Left lung (tissue), 10 donors: ENCODE measurements around the gene PAQR7. TPM values are rescaled to one million over a fixed set of nuclear protein-coding genes. Genes with fewer than 3 reads are reported as not detected.
A peak's percentile ranks its signal among the peaks of the same experiment; 100 is the strongest.

Experiments used
- ATAC-seq: fragments of 200-7000 bp; cut with Tn5 transposase; one replicate; pipeline ENCODE4 v1.9.1; 2020; ENCODE audit warnings: moderate library complexity
- DNase-seq, 4 donors: peaks; one replicate each; pipeline ENCODE4 v3.0.0-alpha.2; 2013 to 2020
- H3K27ac ChIP-seq, 2 donors: fragments of 200-600 bp; sonication (generic) in 1 of 2; one replicate each; pipeline versions ENCODE4 v1.5.0 to v1.8.0; 2020 to 2021
- H3K27me3 ChIP-seq, 2 donors: fragments of 200-600 bp; sonication (generic) in 1 of 2; one replicate each; pipeline versions ENCODE4 v1.5.0 to v1.8.0; 2020 to 2021
- H3K36me3 ChIP-seq, 2 donors: fragments of 200-600 bp; sonication (generic) in 1 of 2; one replicate each; pipeline versions ENCODE4 v1.5.0 to v1.8.0; 2020 to 2021
- H3K4me1 ChIP-seq, 2 donors: fragments of 200-600 bp; one replicate each; pipeline ENCODE4 v1.8.0; 2021
- H3K4me3 ChIP-seq, 2 donors: fragments of 200-600 bp; sonication (generic) in 1 of 2; one replicate each; pipeline versions ENCODE4 v1.5.0 to v1.8.0; 2020 to 2021; ENCODE audit warnings: mild to moderate bottlenecking in 1 of 2
- H3K9me3 ChIP-seq, 2 donors: fragments of 200-600 bp; sonication (generic) in 1 of 2; one replicate each; pipeline versions ENCODE4 v1.5.0 to v1.8.0; 2020 to 2021
- CTCF ChIP-seq, 2 donors: fragments of 200-600 bp; sonication (generic) in 1 of 2; IDR thresholded peaks; one replicate each; pipeline versions ENCODE4 v1.5.0 to v1.8.0; 2021; ENCODE audit warnings: antibody characterized with exemption in 2 of 2
- intact Hi-C, 2 donors: fragments of 100-400 bp; cut with DNase I; formaldehyde crosslinking; loops; one replicate each; pipeline versions ENCODE4 v1.11.2 to v1.14.2; 2022
- polyA plus RNA-seq, 6 donors: library from polyadenylated mRNA; unstranded; fragments of 120-200 nt; gene quantifications; one replicate each; pipeline ENCODE4 v1.2.1, GENCODE V29; 2013; ENCODE audit not compliant: insufficient read length in 6 of 6
- total RNA-seq, 2 donors: library from RNA; stranded (reverse); fragmentation: NEBNext Ultra II Directional; extraction: Animal tissue kit (Norgen Biotek cat#: 25700); gene quantifications; one replicate each; pipeline ENCODE4 v1.2.1, GENCODE V29; 2021
- donor health status: DM: no; HTN: yes; CAD: no.
- donor health status: DM: no; HTN: no; CAD: no.

The PAQR7 gene
- total and polyA plus RNA-seq, 8 donors = 11.3 to 20.2 (median 17.8) TPM

- Histone ChIP-seq H3K27ac (no peak overlapping the region), H3K36me3 (peaks cover 0 to 55% of the 10 kb centered on the region in 2 donors), H3K9me3 (no peaks in the 10 kb centered on the region), H3K27me3 (no peaks in the 10 kb centered on the region), H3K4me1 (no peaks in the 10 kb centered on the region), H3K4me3 (no peak overlapping the region)
- intact Hi-C loops = no loop called here
- DNase-seq (no peak), ATAC-seq (no peak)
- TF ChIP-seq CTCF (IDR thresholded peaks at IDR 0.05) = no peak
Observed at GRCh38 chr1:25834894-25835293, 40.6 kb downstream of the PAQR7 start.

- ATAC-seq (no peak), DNase-seq (no peak)
- H3K9me3 ChIP-seq = no peaks in the 10 kb centered on the region
- no peak overlapping the region for H3K4me3 ChIP-seq
- no peak overlapping the region for H3K27ac ChIP-seq
- no peaks in the 10 kb centered on the region for H3K27me3 ChIP-seq
- no peaks in the 10 kb centered on the region for H3K4me1 ChIP-seq
- intact Hi-C loops = no loop called here
- H3K36me3 ChIP-seq = peaks cover 0 to 73% of the 10 kb centered on the region in 2 donors
- TF ChIP-seq CTCF (IDR thresholded peaks at IDR 0.05) = no peak
Observed at GRCh38 chr1:25833158-25833557, 42.4 kb downstream of the PAQR7 start.

GRCh38 chr1:25832336-25833037 is 43.0 kb downstream of the PAQR7 start:
- Histone ChIP-seq H3K4me3 (no peak overlapping the region), H3K27me3 (no peaks in the 10 kb centered on the region), H3K9me3 (no peaks in the 10 kb centered on the region), H3K27ac (no peak overlapping the region), H3K36me3 (peaks cover 0 to 79% of the 10 kb centered on the region in 2 donors), H3K4me1 (no peaks in the 10 kb centered on the region)
- TF ChIP-seq CTCF (IDR thresholded peaks at IDR 0.05) = no peak
- DNase-seq (no peak), ATAC-seq (no peak)
- intact Hi-C loops = no loop called here

GRCh38 chr1:25831569-25832196 is 43.8 kb downstream of the PAQR7 start:
- H3K9me3 ChIP-seq = no peaks in the 10 kb centered on the region
- peaks cover 0 to 88% of the 10 kb centered on the region in 2 donors for H3K36me3 ChIP-seq
- H3K27ac ChIP-seq = peak overlapping the region in 1 of 2 donors; percentile 33
- no peak overlapping the region for H3K4me3 ChIP-seq
- H3K4me1 ChIP-seq = no peaks in the 10 kb centered on the region
- DNase-seq = no peak
- intact Hi-C loops = no loop called here
- ATAC-seq = no peak
- TF ChIP-seq CTCF (IDR thresholded peaks at IDR 0.05) = no peak
- no peaks in the 10 kb centered on the region for H3K27me3 ChIP-seq

DNA sequence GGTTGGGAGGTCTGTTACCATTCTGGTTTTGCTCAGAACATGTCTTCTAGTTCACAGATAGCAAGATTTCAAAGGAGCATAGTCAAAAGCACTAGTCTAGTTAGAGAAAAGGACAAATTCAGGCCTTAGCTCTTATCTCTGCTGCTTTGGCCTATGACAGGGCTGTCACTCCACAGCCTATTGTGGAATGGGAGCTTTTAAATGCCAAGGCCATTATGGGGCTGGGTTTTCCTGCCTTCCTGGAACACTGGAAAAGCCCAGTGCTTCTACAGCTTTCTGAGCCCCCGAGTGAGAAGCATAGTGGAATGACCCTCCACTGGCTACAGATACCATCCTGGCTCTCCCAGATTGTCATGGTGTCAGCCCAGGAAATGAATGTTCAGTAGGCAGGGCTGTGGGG is 46.5 kb downstream of the PAQR7 start:
- peaks cover 0 to 88% of the 10 kb centered on the region in 2 donors for H3K36me3 ChIP-seq
- H3K9me3 ChIP-seq = no peaks in the 10 kb centered on the region

More for the DNA sequence above, 46.5 kb downstream of the PAQR7 start:
- Histone ChIP-seq H3K27me3 (no peaks in the 10 kb centered on the region), H3K4me3 (no peak overlapping the region), H3K4me1 (no peaks in the 10 kb centered on the region), H3K27ac (no peak overlapping the region)
- no peak for TF ChIP-seq CTCF (IDR thresholded peaks at IDR 0.05)
- DNase-seq = no peak
- no peak for ATAC-seq
- intact Hi-C loops = no loop called here
